Lung (tissue), 12 donors: ENCODE results near the gene CYSTM1. TPM values are rescaled to one million over a fixed set of nuclear protein-coding genes. Genes with fewer than 3 reads are reported as not detected.

Source experiments
- ATAC-seq: fragments of 200-7000 bp; cut with Tn5 transposase; one replicate; pipeline ENCODE4 v1.9.1; 2020; ENCODE audit warnings: moderate number of reproducible peaks; ENCODE audit not compliant: insufficient read depth, low FRiP score
- DNase-seq, 3 donors: peaks; one replicate each; pipeline ENCODE4 v3.0.0-alpha.2; 2013 to 2017
- H3K27ac ChIP-seq, 2 donors: one replicate each; pipeline ENCODE4 v1.5.1; 2013; ENCODE audit warnings: mild to moderate bottlenecking in 2 of 2, moderate library complexity in 2 of 2, control low read depth in 1 of 2, inconsistent platforms in 1 of 2, low read depth in 1 of 2, low read length in 1 of 2
- H3K27me3 ChIP-seq, 3 donors: one replicate each; pipeline ENCODE4 v1.5.1; 2013; ENCODE audit warnings: low read length in 2 of 3; ENCODE audit not compliant: control insufficient read depth in 3 of 3, insufficient read depth in 3 of 3
- H3K36me3 ChIP-seq, 4 donors: one replicate each; pipeline ENCODE4 v1.5.1; 2013; ENCODE audit warnings: low read length in 4 of 4, mild to moderate bottlenecking in 1 of 4, moderate library complexity in 1 of 4; ENCODE audit not compliant: control insufficient read depth in 4 of 4, insufficient read depth in 4 of 4
- H3K4me1 ChIP-seq, 5 donors: one replicate each; pipeline ENCODE4 v1.5.1; 2013; ENCODE audit warnings: low read length in 5 of 5, mild to moderate bottlenecking in 2 of 5, moderate library complexity in 1 of 5; ENCODE audit not compliant: control insufficient read depth in 5 of 5, insufficient read depth in 5 of 5
- H3K4me3 ChIP-seq: one replicate; pipeline ENCODE4 v1.5.1; 2013; ENCODE audit warnings: mild to moderate bottlenecking, control low read depth, moderate library complexity
- H3K9ac ChIP-seq, 2 donors: one replicate each; pipeline ENCODE4 v1.5.1; 2013; ENCODE audit warnings: low read length in 2 of 2, control low read depth in 1 of 2; ENCODE audit not compliant: insufficient read depth in 1 of 2
- H3K9me3 ChIP-seq, 4 donors: one replicate each; pipeline ENCODE4 v1.5.1; 2013; ENCODE audit warnings: low read length in 3 of 4, mild to moderate bottlenecking in 1 of 4, moderate library complexity in 1 of 4; ENCODE audit not compliant: control insufficient read depth in 4 of 4, insufficient read depth in 3 of 4
- WGBS, 2 donors: extraction: QIAGEN DNeasy Blood & Tissue Kit; methylation state at CpG; one replicate each; pipeline ENCODE4 v1.1.7; 2013; 5-methylcytosine and 5-hydroxymethylcytosine counted together
- polyA plus RNA-seq, 2 donors: library from polyadenylated mRNA; stranded (reverse); fragments of 200-250 nt; gene quantifications; one replicate each; pipeline ENCODE4 v1.2.1, GENCODE V29; 2013
- total RNA-seq, 2 donors: library from RNA; depleted of rRNA in 1 of 2; stranded (reverse); fragments of >200 nt in 1 of 2; gene quantifications; one replicate each; pipeline ENCODE4 v1.2.1, GENCODE V29; 2014 to 2021
- TF ChIP-seq, protein P1 (sequence below): IDR thresholded peaks from 2 replicates; pipeline ENCODE4 v1.5.1; 2012; ENCODE audit warnings: mild to moderate bottlenecking; ENCODE audit errors: control extremely low read depth, extremely low read depth
- donor health status: control.
- donor health status: control.
- donor health status: Bipolar disorder and iron deficiency.
- donor health status: healthy.
- donor health status: DM: yes; HTN: yes; CAD: no.

Gene CYSTM1
- total and polyA plus RNA-seq, 4 donors: 37.1 to 274 (median 107) TPM

DNA sequence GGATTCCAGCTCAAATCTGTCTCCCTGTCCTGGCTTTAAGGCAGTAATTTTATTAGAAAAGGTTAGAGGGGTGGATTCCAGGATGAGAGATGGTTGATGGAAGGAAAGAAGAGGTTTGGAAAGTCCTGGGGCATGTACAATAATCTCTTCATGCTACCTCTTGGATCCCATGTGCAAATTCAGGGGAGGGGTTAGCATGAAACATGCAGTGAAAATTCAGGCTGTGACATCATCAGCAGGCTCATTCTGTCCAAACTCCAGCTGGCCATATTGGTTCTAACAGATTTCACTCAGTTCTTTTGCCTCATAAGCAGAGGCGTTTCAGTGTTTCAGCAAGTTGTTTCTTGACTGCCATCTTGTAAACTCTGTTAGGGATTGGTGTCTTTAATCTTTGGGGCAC lies 55.4 kb downstream of the CYSTM1 start:
- no peak for DNase-seq
- TF ChIP-seq, protein P1, sequence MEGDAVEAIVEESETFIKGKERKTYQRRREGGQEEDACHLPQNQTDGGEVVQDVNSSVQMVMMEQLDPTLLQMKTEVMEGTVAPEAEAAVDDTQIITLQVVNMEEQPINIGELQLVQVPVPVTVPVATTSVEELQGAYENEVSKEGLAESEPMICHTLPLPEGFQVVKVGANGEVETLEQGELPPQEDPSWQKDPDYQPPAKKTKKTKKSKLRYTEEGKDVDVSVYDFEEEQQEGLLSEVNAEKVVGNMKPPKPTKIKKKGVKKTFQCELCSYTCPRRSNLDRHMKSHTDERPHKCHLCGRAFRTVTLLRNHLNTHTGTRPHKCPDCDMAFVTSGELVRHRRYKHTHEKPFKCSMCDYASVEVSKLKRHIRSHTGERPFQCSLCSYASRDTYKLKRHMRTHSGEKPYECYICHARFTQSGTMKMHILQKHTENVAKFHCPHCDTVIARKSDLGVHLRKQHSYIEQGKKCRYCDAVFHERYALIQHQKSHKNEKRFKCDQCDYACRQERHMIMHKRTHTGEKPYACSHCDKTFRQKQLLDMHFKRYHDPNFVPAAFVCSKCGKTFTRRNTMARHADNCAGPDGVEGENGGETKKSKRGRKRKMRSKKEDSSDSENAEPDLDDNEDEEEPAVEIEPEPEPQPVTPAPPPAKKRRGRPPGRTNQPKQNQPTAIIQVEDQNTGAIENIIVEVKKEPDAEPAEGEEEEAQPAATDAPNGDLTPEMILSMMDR: no peak
- Histone ChIP-seq H3K9ac (no peak overlapping the region), H3K9me3 (peaks cover 0 to 2% (median 0%) of the 10 kb centered on the region in 4 donors), H3K36me3 (no peaks in the 10 kb centered on the region), H3K27ac (no peak overlapping the region), H3K4me1 (peaks cover 0 to 10% (median 0%) of the 10 kb centered on the region in 5 donors), H3K27me3 (no peaks in the 10 kb centered on the region), H3K4me3 (no peak overlapping the region)
- 92 to 100% methylated on average over 1 of the region's 1 CpG for WGBS, 2 donors
- no peak for ATAC-seq

DNA sequence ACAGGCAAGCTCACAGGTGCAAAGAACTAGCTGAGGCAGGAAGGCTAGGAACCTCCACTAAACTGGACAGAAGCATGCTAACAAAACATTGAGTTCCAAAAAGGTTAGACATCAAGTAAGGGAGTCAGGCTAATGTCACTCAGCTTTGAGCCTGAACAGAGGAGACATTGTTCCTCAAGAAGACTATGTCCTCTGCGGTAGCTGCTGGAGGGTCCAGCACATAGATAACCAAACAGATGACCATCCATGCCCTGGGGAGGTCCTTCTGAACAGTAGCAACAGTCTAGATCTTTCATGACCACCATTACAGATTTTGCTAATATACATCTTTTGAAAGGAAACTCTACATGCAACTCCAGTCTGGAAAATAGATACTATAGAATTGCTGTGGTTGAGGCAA lies 57.7 kb downstream of the CYSTM1 start:
- TF ChIP-seq, protein P1: no peak
- H3K27me3 ChIP-seq: no peaks in the 10 kb centered on the region
- DNase-seq: no peak
- no peak overlapping the region for H3K4me3 ChIP-seq
- peaks cover 0 to 10% (median 0%) of the 10 kb centered on the region in 5 donors for H3K4me1 ChIP-seq
- 100% methylated on average over 1 of the region's 1 CpG for WGBS, 2 donors
- no peaks in the 10 kb centered on the region for H3K36me3 ChIP-seq
- no peak overlapping the region for H3K9ac ChIP-seq
- no peak overlapping the region for H3K27ac ChIP-seq
- no peak for ATAC-seq
- H3K9me3 ChIP-seq: peaks cover 0 to 4% (median 0%) of the 10 kb centered on the region in 4 donors

DNA sequence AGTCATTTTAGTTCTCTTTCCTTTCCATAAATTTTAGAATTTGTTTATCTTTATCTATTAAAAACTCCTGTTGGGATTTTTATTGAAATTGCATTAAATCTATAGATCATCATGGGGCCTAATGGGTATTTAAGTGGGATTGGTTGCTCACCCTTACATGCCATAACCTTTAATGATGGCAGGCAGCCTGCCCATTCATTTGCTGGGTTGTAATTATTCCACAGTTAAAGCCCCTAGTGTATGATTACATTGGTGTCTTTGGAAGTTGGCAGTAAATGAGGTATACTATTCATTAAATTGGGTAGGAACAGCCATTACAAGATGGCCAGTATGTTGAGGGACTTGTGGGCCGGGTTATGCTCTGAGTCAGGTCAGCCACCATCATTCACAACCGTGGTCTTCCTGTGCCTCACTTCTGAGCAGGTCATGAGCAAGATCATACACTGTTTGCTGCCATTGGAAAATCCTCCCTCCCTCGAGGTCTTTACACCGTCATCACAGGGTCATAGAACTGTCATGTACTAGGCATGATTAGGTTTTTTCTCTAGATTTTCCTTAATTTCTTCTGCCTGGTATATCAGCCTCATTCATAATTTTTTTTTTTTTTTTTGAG lies 59.5 kb downstream of the CYSTM1 start:
- H3K9ac ChIP-seq: no peak overlapping the region
- ATAC-seq: no peak
- no peak overlapping the region for H3K27ac ChIP-seq
- TF ChIP-seq, protein P1: no peak
- peaks cover 0 to 4% (median 0%) of the 10 kb centered on the region in 4 donors for H3K9me3 ChIP-seq
- no peak for DNase-seq
- no peaks in the 10 kb centered on the region for H3K36me3 ChIP-seq
- WGBS, 2 donors: 95 to 97% methylated on average over 4 of the region's 4 CpGs
- H3K27me3 ChIP-seq: no peaks in the 10 kb centered on the region
- H3K4me3 ChIP-seq: no peak overlapping the region
- peaks cover 0 to 8% (median 0%) of the 10 kb centered on the region in 5 donors for H3K4me1 ChIP-seq
